ENCODE data around the gene PSG4. TPM values are rescaled to one million over a fixed set of nuclear protein-coding genes. Genes with fewer than 3 reads are reported as not detected.

PSG4 gene
- total and polyA plus RNA-seq, 2 of the 8 experiments (the other 6 are each of a cell fraction or from before 2014, with no cell fraction given), result not detected

DNA sequence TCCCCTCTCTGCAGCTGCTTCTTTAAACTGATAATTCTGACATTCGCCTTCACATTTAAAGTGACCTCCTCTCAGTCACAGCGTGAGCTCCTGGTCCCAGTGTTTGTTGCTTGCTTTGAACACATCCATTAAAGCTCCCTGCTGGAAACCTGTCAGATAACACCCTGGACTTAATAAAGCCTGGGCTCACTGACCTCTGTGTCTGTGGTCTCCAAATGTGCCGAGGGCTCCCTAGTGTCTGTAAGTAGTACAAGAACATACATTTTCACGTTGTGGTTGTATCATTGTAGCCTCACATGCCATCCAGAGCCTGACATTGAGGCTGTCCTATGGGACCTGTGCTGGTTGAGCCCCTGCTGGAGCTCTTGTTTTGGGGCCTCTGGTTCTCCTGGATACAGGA lies 2.6 kb upstream of the PSG4 start:
- H4K5ac ChIP-seq (ENCODE audit: insufficient read length, low read depth, low read length), result no peak overlapping the region
- no peak overlapping the region for H3K27ac ChIP-seq (ENCODE audit: low read depth, low read length)
- no peaks in the 10 kb centered on the region for H4K20me1 ChIP-seq (replicated peaks in 1 of 2; ENCODE audit: control insufficient read depth in 1 of 2, insufficient read depth in 2 of 2, low read length in 2 of 2)
- no peaks in the 10 kb centered on the region for H3K79me2 ChIP-seq (ENCODE audit: control insufficient read depth in 1 of 2, insufficient read depth in 2 of 2, low read length in 2 of 2)
- H3K23ac ChIP-seq (ENCODE audit: insufficient read length), result no peak overlapping the region
- H4K8ac ChIP-seq (ENCODE audit: extremely low read depth, insufficient read depth, low read length), result no peak overlapping the region
- H2BK120ac ChIP-seq (replicated peaks; ENCODE audit: low read depth, low read length), result no peak overlapping the region
- H2BK15ac ChIP-seq (ENCODE audit: low read length), result no peak overlapping the region
- no peaks in the 10 kb centered on the region for H3K27me3 ChIP-seq (replicated peaks in 1 of 4; ENCODE audit: control insufficient read depth in 3 of 4, extremely low read depth in 1 of 4, insufficient read depth in 3 of 4, low read length in 3 of 4)
- H2BK12ac ChIP-seq (ENCODE audit: low read depth, low read length), result no peak overlapping the region
- POLR2A ChIA-PET (ENCODE audit: partially characterized antibody), result no interaction called here
- H3K36me3 ChIP-seq (ENCODE audit: control insufficient read depth in 2 of 4, insufficient read depth in 4 of 4, low read length in 3 of 4), result no peaks in the 10 kb centered on the region
- H2BK5ac ChIP-seq (ENCODE audit: low read depth, low read length), result no peak overlapping the region
- H3K79me1 ChIP-seq (ENCODE audit: low read depth, low read length), result no peaks in the 10 kb centered on the region
- H4K91ac ChIP-seq (replicated peaks; ENCODE audit: insufficient read length, low read length), result no peak overlapping the region
- H3K4me2 ChIP-seq (ENCODE audit: insufficient read depth in 1 of 2, low read depth in 2 of 2, low read length in 2 of 2), result no peak overlapping the region
- H3K14ac ChIP-seq (ENCODE audit: insufficient read length), result no peak overlapping the region
- peaks cover 20 to 48% of the 10 kb centered on the region in 2 experiments; a peak in 3 of 4 replicates for H3K9me3 ChIP-seq (ENCODE audit: insufficient read depth in 2 of 2, low read depth in 1 of 2, low read length in 1 of 2)
- FAIRE-seq (no peak), DNase-seq (ENCODE audit: low read depth in 1 of 2, low spot score in 2 of 2) (no peak)
- no peak overlapping the region for H2AFZ ChIP-seq (ENCODE audit: low read length)
- no peak overlapping the region for H2AK5ac ChIP-seq (ENCODE audit: low read depth, low read length)
- H3K4ac ChIP-seq (replicated peaks; ENCODE audit: insufficient read length, low read depth, low read length), result no peak overlapping the region
- no peak overlapping the region for H3K9ac ChIP-seq (replicated peaks in 1 of 4; ENCODE audit: extremely low read depth in 1 of 4, low read depth in 3 of 4, low read length in 3 of 4)
- H3K18ac ChIP-seq (ENCODE audit: extremely low read depth, low read length), result no peak overlapping the region
- H3K23me2 ChIP-seq (ENCODE audit: low read depth, low read length), result no peaks in the 10 kb centered on the region
- no peak overlapping the region for H2BK20ac ChIP-seq (ENCODE audit: low read length)
- H3K4me3 ChIP-seq (ENCODE audit: extremely low read depth in 1 of 4, insufficient read depth in 2 of 4, low read depth in 3 of 4, low read length in 4 of 4), result no peak overlapping the region
- no peaks in the 10 kb centered on the region for H3K4me1 ChIP-seq (replicated peaks in 1 of 4; ENCODE audit: control insufficient read depth in 3 of 4, insufficient read depth in 4 of 4, low read length in 3 of 4)
- CTCF ChIA-PET (ENCODE audit: partially characterized antibody), result interaction anchor here (0.6 kb wide), 1 partner anchor 381 kb away, joined by 3 read pairs; no protein-coding TSS in a partner anchor
- no peak overlapping the region for H3K56ac ChIP-seq (replicated peaks; ENCODE audit: insufficient read length, low read depth, low read length)
- TF ChIP-seq, protein P1, sequence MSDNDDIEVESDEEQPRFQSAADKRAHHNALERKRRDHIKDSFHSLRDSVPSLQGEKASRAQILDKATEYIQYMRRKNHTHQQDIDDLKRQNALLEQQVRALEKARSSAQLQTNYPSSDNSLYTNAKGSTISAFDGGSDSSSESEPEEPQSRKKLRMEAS (IDR thresholded peaks at IDR 0.05), result no peak
- WGBS, 2 experiments (ENCODE audit: extremely low coverage in 1 of 2, insufficient coverage in 1 of 2, insufficient read length in 1 of 2, insufficient replicate concordance in 2 of 2, low coverage in 1 of 2, low lambda C conversion rate in 2 of 2, missing lambda C conversion rate in 1 of 2), result 79% methylated on average over 4 of the region's 4 CpGs; no CpG with 5 or more reads in 1 of the 2 experiments
